Neuronal stem cell (in vitro differentiated cells): ENCODE results near the gene NECTIN2.
"Not testable (repeated sequence)": the region's sequence is repeated elsewhere in the genome, so short reads cannot be mapped to it uniquely, and the experiment has no call there.

Experiments
- DNase-seq: peaks from one replicate; pipeline ENCODE4 v3.0.0-alpha.2; 2013; ENCODE audit warnings: low spot score
- H2AFZ ChIP-seq: one replicate; pipeline ENCODE4 v1.6.1; 2013; ENCODE audit warnings: mild to moderate bottlenecking, low read length, inconsistent platforms
- H2AK5ac ChIP-seq: 2 replicates; pipeline ENCODE4 v1.6.1; 2013; ENCODE audit warnings: low read depth, mild to moderate bottlenecking, inconsistent platforms, low read length, moderate library complexity, mixed read lengths
- H2BK120ac ChIP-seq: 2 replicates; pipeline ENCODE4 v1.6.1; 2013; ENCODE audit warnings: low read depth, mild to moderate bottlenecking, inconsistent platforms, low read length, moderate library complexity, mixed read lengths
- H2BK12ac ChIP-seq: one replicate; pipeline ENCODE4 v1.6.1; 2013; ENCODE audit warnings: low read length, inconsistent platforms
- H2BK15ac ChIP-seq: 2 replicates; pipeline ENCODE4 v1.6.1; 2013; ENCODE audit warnings: mild to moderate bottlenecking, low read length, inconsistent platforms, mixed read lengths
- H2BK5ac ChIP-seq: one replicate; pipeline ENCODE4 v1.6.1; 2013; ENCODE audit warnings: inconsistent platforms, mild to moderate bottlenecking, low read length, moderate library complexity
- H3K14ac ChIP-seq: one replicate; pipeline ENCODE4 v1.6.1; 2013; ENCODE audit warnings: low read length, inconsistent platforms
- H3K18ac ChIP-seq: 2 replicates; pipeline ENCODE4 v1.6.1; 2013; ENCODE audit warnings: low read length, inconsistent platforms
- H3K23ac ChIP-seq: 2 replicates; pipeline ENCODE4 v1.6.1; 2013; ENCODE audit warnings: low read depth, mild to moderate bottlenecking, mixed read lengths, low read length, inconsistent platforms; ENCODE audit not compliant: poor library complexity
- H3K27ac ChIP-seq: replicated peaks from 3 replicates; pipeline ENCODE4 v1.5.1; 2013; ENCODE audit warnings: low read length, inconsistent platforms
- H3K27me3 ChIP-seq, 3 experiments: 2 replicates each; pipeline ENCODE4 v1.6.1; 2013; ENCODE audit warnings: low read length in 3 of 3, mild to moderate bottlenecking in 2 of 3, inconsistent platforms in 1 of 3, low read depth in 1 of 3, mixed read lengths in 1 of 3, moderate library complexity in 1 of 3; ENCODE audit not compliant: control insufficient read depth in 3 of 3, insufficient read depth in 3 of 3
- H3K36me3 ChIP-seq, 2 donors: replicated peaks in 1 of 2; 2 replicates each; pipeline ENCODE4 v1.6.1; 2013; ENCODE audit warnings: low read length in 2 of 2; ENCODE audit not compliant: control insufficient read depth in 2 of 2, insufficient read depth in 2 of 2
- H3K4ac ChIP-seq: 2 replicates; pipeline ENCODE4 v1.6.1; 2013; ENCODE audit warnings: inconsistent platforms, mild to moderate bottlenecking, low read length, moderate library complexity
- H3K4me1 ChIP-seq, 2 donors: 1 replicate in 1 of 2; 2 replicates in 1 of 2; pipeline ENCODE4 v1.6.1; 2013; ENCODE audit warnings: low read length in 2 of 2, low read depth in 1 of 2; ENCODE audit not compliant: control insufficient read depth in 2 of 2, insufficient read depth in 1 of 2
- H3K4me2 ChIP-seq: one replicate; pipeline ENCODE4 v1.6.1; 2013; ENCODE audit warnings: mild to moderate bottlenecking, low read length, inconsistent platforms; ENCODE audit not compliant: insufficient read depth, poor library complexity, severe bottlenecking
- H3K4me3 ChIP-seq, 2 donors: 2 replicates each; pipeline ENCODE4 v1.5.1; 2013; ENCODE audit warnings: low read length in 2 of 2, mild to moderate bottlenecking in 2 of 2, inconsistent platforms in 1 of 2, moderate library complexity in 1 of 2
- H3K79me1 ChIP-seq: one replicate; pipeline ENCODE4 v1.6.1; 2013; ENCODE audit warnings: low read depth, mild to moderate bottlenecking, inconsistent platforms, low read length, moderate library complexity
- H3K9ac ChIP-seq: one replicate; pipeline ENCODE4 v1.6.1; 2013; ENCODE audit warnings: mild to moderate bottlenecking, low read depth, low read length, inconsistent platforms; ENCODE audit not compliant: poor library complexity
- H3K9me3 ChIP-seq, 2 donors: replicated peaks in 1 of 2; 2 replicates each; pipeline versions ENCODE3 to v1.6.1; 2013; ENCODE audit warnings: low read length in 2 of 2, mild to moderate bottlenecking in 2 of 2, inconsistent platforms in 1 of 2, low read depth in 1 of 2, mixed read lengths in 1 of 2, moderate library complexity in 1 of 2; ENCODE audit not compliant: control insufficient read depth in 2 of 2, insufficient read depth in 1 of 2
- H4K8ac ChIP-seq: one replicate; pipeline ENCODE4 v1.6.1; 2013; ENCODE audit warnings: low read depth, mild to moderate bottlenecking, inconsistent platforms, low read length, moderate library complexity
- H4K91ac ChIP-seq: one replicate; pipeline ENCODE4 v1.6.1; 2013; ENCODE audit warnings: low read length, low read depth, mild to moderate bottlenecking, inconsistent platforms; ENCODE audit not compliant: poor library complexity
- WGBS, 2 donors: extraction: QIAGEN DNeasy Blood & Tissue Kit; methylation state at CpG; one replicate each; pipeline ENCODE4 v1.1.7; 2013; ENCODE audit warnings: missing lambda C conversion rate in 2 of 2, mixed read lengths in 1 of 2; ENCODE audit not compliant: insufficient read length in 2 of 2, insufficient replicate concordance in 1 of 2; ENCODE audit errors: extremely low coverage in 2 of 2; 5-methylcytosine and 5-hydroxymethylcytosine counted together

The NECTIN2 gene

DNA sequence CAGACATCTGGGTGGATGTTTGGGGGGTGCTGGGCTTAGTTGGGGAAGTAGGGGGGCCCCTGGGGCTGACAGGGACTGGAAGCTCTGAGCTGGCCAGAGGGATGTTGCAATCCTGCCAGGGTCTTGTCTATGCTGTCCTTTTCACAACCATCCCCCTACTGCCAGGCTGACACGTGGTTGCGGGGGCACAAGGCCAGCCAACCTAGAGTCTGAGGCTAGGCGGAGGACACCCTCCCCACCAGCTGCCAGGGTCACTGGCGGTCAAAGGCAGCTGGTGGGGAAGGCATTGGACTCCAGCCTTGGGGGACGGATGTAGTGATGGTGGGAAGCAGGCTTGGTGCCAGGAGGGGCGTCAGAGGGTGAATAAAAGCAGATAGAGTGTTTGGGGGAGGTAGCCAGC, 66.8 kb downstream of the NECTIN2 start:
- no peak overlapping the region for H2AK5ac ChIP-seq
- H3K14ac ChIP-seq = no peak overlapping the region
- H4K91ac ChIP-seq = no peak overlapping the region
- H3K79me1 ChIP-seq = no peaks in the 10 kb centered on the region
- H3K4me1 ChIP-seq = peaks cover 4 to 9% of the 10 kb centered on the region in 2 donors
- no peaks in the 10 kb centered on the region for H3K9me3 ChIP-seq
- H3K18ac ChIP-seq = no peak overlapping the region
- no peak overlapping the region for H2BK12ac ChIP-seq
- H3K4me2 ChIP-seq = no peak overlapping the region
- H2AFZ ChIP-seq = no peak overlapping the region
- H3K23ac ChIP-seq = no peak overlapping the region
- H3K4me3 ChIP-seq = no peak overlapping the region
- H4K8ac ChIP-seq = no peak overlapping the region
- H3K27ac ChIP-seq = no peak overlapping the region
- no CpG with 5 or more reads among the region's 6 CpGs for WGBS, 2 donors
- peaks cover 0 to 11% (median 0%) of the 10 kb centered on the region in 3 experiments for H3K27me3 ChIP-seq
- DNase-seq = no peak
- H3K36me3 ChIP-seq = peaks cover 0 to 3% of the 10 kb centered on the region in 2 donors
- H2BK5ac ChIP-seq = no peak overlapping the region
- no peak overlapping the region for H3K4ac ChIP-seq
- H2BK120ac ChIP-seq = no peak overlapping the region
- H3K9ac ChIP-seq = no peak overlapping the region
- no peak overlapping the region for H2BK15ac ChIP-seq

DNA sequence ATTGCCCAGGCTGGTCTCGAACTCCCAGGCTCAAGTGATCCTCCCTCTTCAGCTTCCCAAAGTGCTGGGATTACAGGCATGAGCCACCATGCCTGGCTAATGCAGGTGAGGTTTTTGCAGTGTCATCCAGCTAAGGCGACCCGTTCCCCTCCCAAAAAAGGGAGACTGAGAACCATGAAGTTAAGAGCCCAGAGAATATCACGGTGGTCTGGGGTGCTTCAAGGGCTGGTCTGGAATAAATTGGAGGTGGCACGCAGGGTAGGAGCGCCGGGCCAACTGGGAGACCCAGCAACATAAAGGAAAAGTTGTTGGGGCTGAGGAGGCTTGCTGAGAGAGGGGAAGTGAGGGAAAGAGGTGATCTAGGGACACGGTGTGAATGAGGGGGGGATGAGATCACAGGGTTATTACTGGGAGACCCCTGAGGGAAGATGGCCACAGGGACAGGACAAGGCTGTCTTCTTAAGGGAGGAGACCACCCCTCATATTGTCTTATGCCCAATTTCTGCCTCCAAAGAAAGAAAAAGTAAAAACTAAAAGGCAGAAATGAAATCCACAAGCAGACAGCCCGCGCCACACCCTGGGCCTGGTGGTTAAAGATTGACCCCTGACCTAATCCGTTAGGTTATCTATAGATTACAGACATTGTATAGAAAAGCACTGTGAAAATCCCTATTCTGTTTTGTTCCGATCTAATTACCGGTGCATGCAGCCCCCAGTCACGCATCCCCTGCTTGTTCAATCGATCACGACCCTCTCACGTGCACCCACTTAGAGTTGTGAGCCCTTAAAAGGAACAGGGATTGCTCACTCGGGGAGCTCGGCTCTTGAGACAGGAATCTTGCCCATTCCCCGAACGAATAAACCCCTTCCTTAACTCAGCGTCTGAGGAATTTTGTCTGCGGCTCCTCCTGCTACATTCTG, 67.7 kb downstream of the NECTIN2 start:
- H3K14ac ChIP-seq, H2BK120ac ChIP-seq, H2BK5ac ChIP-seq, H4K91ac ChIP-seq, H4K8ac ChIP-seq, H3K23ac ChIP-seq, H2BK12ac ChIP-seq, H3K9me3 ChIP-seq, H3K36me3 ChIP-seq, DNase-seq, H3K4ac ChIP-seq, H3K27ac ChIP-seq, H3K4me1 ChIP-seq, H3K79me1 ChIP-seq: not testable (repeated sequence)
- Histone ChIP-seq H2AK5ac (peak overlapping the region; percentile 81), H3K4me2 (peak overlapping the region; percentile 50), H3K18ac (peak overlapping the region; percentile 94), H3K27me3 (peaks cover 0 to 11% (median 0%) of the 10 kb centered on the region in 3 experiments), H2BK15ac (peak overlapping the region; percentile 97), H3K4me3 (peak overlapping the region in 1 of 2 donors; percentile 47), H2AFZ (peak overlapping the region; percentile 94), H3K9ac (peak overlapping the region; percentile 60)
- WGBS, 2 donors = no CpG with 5 or more reads among the region's 23 CpGs

DNA sequence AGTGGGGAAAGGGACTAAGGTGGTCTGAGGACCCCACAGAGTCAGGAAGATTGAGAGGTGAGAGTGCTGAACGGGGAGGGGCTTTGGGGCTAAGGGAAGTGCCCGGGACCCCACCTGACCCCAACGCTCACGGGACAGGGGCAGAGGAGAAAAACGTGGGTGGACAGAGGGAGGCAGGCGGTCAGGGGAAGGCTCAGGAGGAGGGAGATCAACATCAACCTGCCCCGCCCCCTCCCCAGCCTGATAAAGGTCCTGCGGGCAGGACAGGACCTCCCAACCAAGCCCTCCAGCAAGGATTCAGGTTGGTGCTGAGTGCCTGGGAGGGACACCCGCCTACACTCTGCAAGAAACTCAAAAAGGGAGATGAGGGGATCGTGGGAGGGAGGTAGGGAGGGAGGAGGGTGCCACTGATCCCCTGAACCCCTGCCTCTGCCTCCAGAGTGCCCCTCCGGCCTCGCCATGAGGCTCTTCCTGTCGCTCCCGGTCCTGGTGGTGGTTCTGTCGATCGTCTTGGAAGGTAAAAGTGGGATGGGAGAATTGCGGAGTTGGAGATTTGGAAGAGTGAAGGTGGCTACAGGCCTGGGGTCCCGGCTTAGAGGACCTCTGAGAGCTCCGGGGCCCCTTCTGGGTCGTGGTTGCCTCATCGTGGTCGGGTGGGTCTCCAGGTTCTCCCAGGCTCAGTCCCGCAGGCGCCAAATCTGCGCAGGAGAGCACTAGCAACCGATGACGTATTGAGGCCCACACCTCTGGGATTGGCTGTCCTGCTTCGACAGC, 68.5 kb downstream of the NECTIN2 start, which contains the start of gene APOC1:
TSS of gene APOC1 (plus strand) at position 176 of the 774 bp plus-strand sequence. CDS start at position 460, 284 bp downstream.
- H3K14ac ChIP-seq, H2BK12ac ChIP-seq, H4K91ac ChIP-seq, H3K36me3 ChIP-seq, H3K23ac ChIP-seq, H3K9me3 ChIP-seq, H3K79me1 ChIP-seq, H4K8ac ChIP-seq, H2BK120ac ChIP-seq, H3K4ac ChIP-seq, H3K4me1 ChIP-seq, H2BK5ac ChIP-seq: not testable (repeated sequence)
- H2AFZ ChIP-seq = peak within 1 kb of the TSS; percentile 94
- peak within 1 kb of the TSS; percentile 50 for H3K4me2 ChIP-seq
- peak within 1 kb of the TSS; percentile 81 for H2AK5ac ChIP-seq
- peaks cover 0 to 11% (median 0%) of the 10 kb centered on the region in 3 experiments for H3K27me3 ChIP-seq
- no CpG with 5 or more reads among the region's 28 CpGs for WGBS, 2 donors
- peak within 1 kb of the TSS; percentile 97 for H2BK15ac ChIP-seq
- DNase-seq = peak; percentile 91
- peak within 1 kb of the TSS; percentile 60 for H3K9ac ChIP-seq
- peak within 1 kb of the TSS; percentile 83 for H3K27ac ChIP-seq
- peak within 1 kb of the TSS; percentile 94 for H3K18ac ChIP-seq
- H3K4me3 ChIP-seq = peak within 1 kb of the TSS; percentile 47 to 75
